H1 (cell line): ENCODE data around the gene ROBO4. TPM values are rescaled to one million over a fixed set of nuclear protein-coding genes. Genes with fewer than 3 reads are reported as not detected.

ENCODE experiments used
- CTCF ChIA-PET: fragments of 300-600 bp; sonication (Branson Sonifier 250); formaldehyde crosslinking; loops from one replicate; lab custom pipeline; 2021; ENCODE audit not compliant: partially characterized antibody; lab: Charles Lee
- POLR2A ChIA-PET: fragments of 300-600 bp; sonication (Branson Sonifier 250); formaldehyde crosslinking; loops from one replicate; lab custom pipeline; 2021; ENCODE audit warnings: inconsistent platforms; ENCODE audit not compliant: partially characterized antibody; lab: Charles Lee
- DNase-seq, 2 experiments: peaks; one replicate each; pipeline versions ENCODE4 v3.0.0 to v3.0.0-alpha.2; 2010 to 2022; ENCODE audit warnings: low spot score in 2 of 2, low read depth in 1 of 2, mixed read lengths in 1 of 2
- FAIRE-seq: peaks from 2 replicates; lab custom pipeline; 2011; peaks lifted over from hg19 to GRCh38; lab: Jason Lieb, UNC
- H2AFZ ChIP-seq: 2 replicates; pipeline ENCODE4 v1.8.1; 2012; ENCODE audit warnings: low read length, inconsistent platforms
- H2AK5ac ChIP-seq: 2 replicates; pipeline ENCODE4 v1.6.1; 2013; ENCODE audit warnings: low read depth, low read length
- H2BK120ac ChIP-seq: replicated peaks from 2 replicates; pipeline ENCODE3; 2013; ENCODE audit warnings: low read depth, low read length, inconsistent platforms
- H2BK12ac ChIP-seq: 2 replicates; pipeline ENCODE4 v1.6.1; 2013; ENCODE audit warnings: low read depth, low read length
- H2BK15ac ChIP-seq: 2 replicates; pipeline ENCODE4 v1.6.1; 2013; ENCODE audit warnings: low read length
- H2BK20ac ChIP-seq: 2 replicates; pipeline ENCODE4 v1.6.1; 2013; ENCODE audit warnings: low read length
- H2BK5ac ChIP-seq: 2 replicates; pipeline ENCODE4 v1.6.1; 2013; ENCODE audit warnings: low read depth, low read length
- H3K14ac ChIP-seq: 2 replicates; pipeline ENCODE4 v1.6.1; 2013; ENCODE audit warnings: inconsistent platforms; ENCODE audit not compliant: insufficient read length
- H3K18ac ChIP-seq: 2 replicates; pipeline ENCODE4 v1.6.1; 2013; ENCODE audit warnings: low read length; ENCODE audit errors: extremely low read depth
- H3K23ac ChIP-seq: 2 replicates; pipeline ENCODE4 v1.6.1; 2013; ENCODE audit warnings: inconsistent platforms; ENCODE audit not compliant: insufficient read length
- H3K23me2 ChIP-seq: 2 replicates; pipeline ENCODE4 v1.6.1; 2013; ENCODE audit warnings: low read depth, low read length
- H3K27ac ChIP-seq: 2 replicates; pipeline ENCODE4 v1.6.1; 2011; ENCODE audit warnings: low read depth, low read length, inconsistent platforms
- H3K27me3 ChIP-seq, 4 experiments: replicated peaks in 1 of 4; 1 replicate in 1 of 4; 2 replicates in 3 of 4; pipeline versions ENCODE4 v1.6.1 to v1.8.1; 2011 to 2013; ENCODE audit warnings: low read length in 3 of 4, mild to moderate bottlenecking in 3 of 4, inconsistent platforms in 2 of 4, mixed read lengths in 2 of 4, moderate library complexity in 1 of 4; ENCODE audit not compliant: control insufficient read depth in 3 of 4, insufficient read depth in 3 of 4; ENCODE audit errors: extremely low read depth in 1 of 4
- H3K36me3 ChIP-seq, 4 experiments: 2 replicates each; pipeline versions ENCODE4 v1.6.1 to v1.8.1; 2011 to 2013; ENCODE audit warnings: mild to moderate bottlenecking in 4 of 4, low read length in 3 of 4, moderate library complexity in 2 of 4, control low read depth in 1 of 4, inconsistent platforms in 1 of 4; ENCODE audit not compliant: insufficient read depth in 4 of 4, control insufficient read depth in 2 of 4
- H3K4ac ChIP-seq: replicated peaks from 2 replicates; pipeline ENCODE3; 2013; ENCODE audit warnings: low read length, low read depth, mixed read lengths, inconsistent platforms; ENCODE audit not compliant: insufficient read length
- H3K4me1 ChIP-seq, 4 experiments: replicated peaks in 1 of 4; 1 replicate in 1 of 4; 2 replicates in 3 of 4; pipeline versions ENCODE4 v1.6.1 to v1.8.1; 2011 to 2013; ENCODE audit warnings: low read length in 3 of 4, inconsistent platforms in 2 of 4, mixed read lengths in 1 of 4; ENCODE audit not compliant: insufficient read depth in 4 of 4, control insufficient read depth in 3 of 4
- H3K4me2 ChIP-seq, 2 experiments: 2 replicates each; pipeline versions ENCODE4 v1.6.1 to v1.8.1; 2011 to 2013; ENCODE audit warnings: low read depth in 2 of 2, low read length in 2 of 2, control low read depth in 1 of 2, inconsistent platforms in 1 of 2, mild to moderate bottlenecking in 1 of 2; ENCODE audit not compliant: insufficient read depth in 1 of 2
- H3K4me3 ChIP-seq, 4 experiments: fragments of 200-600, 300-600 bp in 1 of 4; sonication (generic), shearing (Covaris generic), sonication (Bioruptor Twin) in 1 of 4; 2 replicates each; pipeline versions ENCODE4 v1.5.1 to v1.8.1; 2011 to 2016; ENCODE audit warnings: low read length in 4 of 4, low read depth in 3 of 4, control low read depth in 2 of 4, inconsistent platforms in 2 of 4, mild to moderate bottlenecking in 2 of 4, mixed read lengths in 1 of 4, moderate library complexity in 1 of 4; ENCODE audit not compliant: insufficient read depth in 2 of 4; ENCODE audit errors: extremely low read depth in 1 of 4
- H3K56ac ChIP-seq: replicated peaks from 2 replicates; pipeline ENCODE3; 2013; ENCODE audit warnings: low read depth, mild to moderate bottlenecking, mixed read lengths, low read length, inconsistent platforms; ENCODE audit not compliant: insufficient read length
- H3K79me1 ChIP-seq: 2 replicates; pipeline ENCODE4 v1.6.1; 2013; ENCODE audit warnings: low read depth, low read length, control low read depth
- H3K79me2 ChIP-seq, 2 experiments: 2 replicates each; pipeline versions ENCODE4 v1.6.1 to v1.8.1; 2012 to 2013; ENCODE audit warnings: low read length in 2 of 2, mild to moderate bottlenecking in 2 of 2, inconsistent platforms in 1 of 2; ENCODE audit not compliant: insufficient read depth in 2 of 2, control insufficient read depth in 1 of 2
- H3K9ac ChIP-seq, 4 experiments: replicated peaks in 1 of 4; 1 replicate in 1 of 4; 2 replicates in 3 of 4; pipeline versions ENCODE4 v1.6.1 to v1.8.1; 2011 to 2013; ENCODE audit warnings: low read depth in 3 of 4, low read length in 3 of 4, control low read depth in 2 of 4, mild to moderate bottlenecking in 2 of 4, moderate library complexity in 2 of 4, inconsistent platforms in 1 of 4; ENCODE audit errors: extremely low read depth in 1 of 4
- H3K9me3 ChIP-seq, 2 experiments: 2 replicates each; pipeline versions ENCODE4 v1.6.1 to v1.8.1; 2012 to 2013; ENCODE audit warnings: mild to moderate bottlenecking in 2 of 2, moderate library complexity in 2 of 2, control low read depth in 1 of 2, inconsistent platforms in 1 of 2, low read depth in 1 of 2, low read length in 1 of 2, mixed read lengths in 1 of 2; ENCODE audit not compliant: insufficient read depth in 2 of 2
- H4K20me1 ChIP-seq, 2 experiments: replicated peaks in 1 of 2; 2 replicates each; pipeline versions ENCODE3 to v1.8.1; 2011 to 2013; ENCODE audit warnings: inconsistent platforms in 2 of 2, low read length in 2 of 2, mild to moderate bottlenecking in 1 of 2; ENCODE audit not compliant: insufficient read depth in 2 of 2, control insufficient read depth in 1 of 2
- H4K5ac ChIP-seq: 2 replicates; pipeline ENCODE4 v1.6.1; 2013; ENCODE audit warnings: low read length, low read depth, mixed read lengths, inconsistent platforms; ENCODE audit not compliant: insufficient read length
- H4K8ac ChIP-seq: 2 replicates; pipeline ENCODE4 v1.8.0; 2013; ENCODE audit warnings: mild to moderate bottlenecking, moderate library complexity, low read length, inconsistent platforms; ENCODE audit not compliant: insufficient read depth; ENCODE audit errors: extremely low read depth
- H4K91ac ChIP-seq: replicated peaks from 2 replicates; pipeline ENCODE3; 2013; ENCODE audit warnings: low read length, mixed read lengths, inconsistent platforms; ENCODE audit not compliant: insufficient read length
- GABPA ChIP-seq: IDR thresholded peaks from 2 replicates; pipeline ENCODE4 v1.6.1; 2011; ENCODE audit warnings: mild to moderate bottlenecking, low read length, moderate library complexity, borderline replicate concordance; ENCODE audit not compliant: insufficient read depth
- JUND ChIP-seq: IDR thresholded peaks from 2 replicates; pipeline ENCODE4 v1.6.1; 2011; ENCODE audit warnings: mild to moderate bottlenecking, improper control_type of control experiment, low read length
- KDM4A ChIP-seq: IDR thresholded peaks from one replicate; pipeline ENCODE4 v1.7.1; 2012; ENCODE audit warnings: low read depth, mild to moderate bottlenecking, moderate library complexity, low read length, inconsistent platforms; ENCODE audit not compliant: severe bottlenecking
- NANOG ChIP-seq: IDR thresholded peaks from 2 replicates; pipeline ENCODE4 v1.6.1; 2011; ENCODE audit warnings: low read length, low read depth, mild to moderate bottlenecking, inconsistent platforms; ENCODE audit not compliant: insufficient read depth, poor library complexity, severe bottlenecking
- PHF8 ChIP-seq: fragments of 200-600 bp; sonication (generic); conservative IDR thresholded peaks from 2 replicates; pipeline ENCODE4 v1.7.1; 2012; ENCODE audit warnings: low read depth, mild to moderate bottlenecking, inconsistent platforms, low read length, moderate library complexity
- TCF12 ChIP-seq: IDR thresholded peaks from 2 replicates; pipeline ENCODE4 v1.6.1; 2011; ENCODE audit warnings: low read depth, mild to moderate bottlenecking, low read length
- TEAD4 ChIP-seq: IDR thresholded peaks from 2 replicates; pipeline ENCODE4 v1.6.1; 2012; ENCODE audit warnings: low read depth, low read length, inconsistent platforms, mixed read lengths
- USF2 ChIP-seq: IDR thresholded peaks from 2 replicates; pipeline ENCODE4 v1.6.1; 2011; ENCODE audit warnings: low read length, improper control_type of control experiment
- WGBS, 2 experiments: shearing (Covaris generic) in 1 of 2; methylation state at CpG; one replicate each; pipeline versions ENCODE4 v1.1.6 to v1.1.7; 2013 to 2015; ENCODE audit warnings: low lambda C conversion rate in 2 of 2, mixed read lengths in 2 of 2, inconsistent platforms in 1 of 2, low coverage in 1 of 2, missing lambda C conversion rate in 1 of 2; ENCODE audit not compliant: insufficient replicate concordance in 2 of 2, insufficient coverage in 1 of 2, insufficient read length in 1 of 2; ENCODE audit errors: extremely low coverage in 1 of 2, missing lambda C conversion rate in 1 of 2; 5-methylcytosine and 5-hydroxymethylcytosine counted together
- polyA plus RNA-seq, 7 experiments: library from polyadenylated mRNA; depleted of rRNA in 3 of 7; stranded (reverse) in 5 of 7; unstranded in 2 of 7; fragments of >200 nt in 5 of 7; fragments of 200-250 nt in 2 of 7; gene quantifications; 1 replicate in 5 of 7; 2 replicates in 1 of 7; 4 replicates in 1 of 7; pipeline versions ENCODE4 v1.2.1 to v1.2.3, GENCODE V29; 2011 to 2013; ENCODE audit warnings: missing spikeins in 2 of 7, mixed read lengths in 2 of 7
- total RNA-seq: library from RNA; stranded (reverse); fragmentation: NEBNext Ultra II Directional; extraction: Animal tissue kit (Norgen Biotek cat#: 25700); gene quantifications from 2 replicates; pipeline ENCODE4 v1.2.1, GENCODE V29; 2021

The ROBO4 gene
- total and polyA plus RNA-seq, 2 of the 8 experiments (the other 6 are each of a cell fraction or from before 2014, with no cell fraction given) = 0.03 TPM; not detected in 1

- Histone ChIP-seq H3K79me1 (no peaks in the 10 kb centered on the region), H2BK12ac (no peak overlapping the region), H3K56ac (no peak overlapping the region), H2BK15ac (no peak overlapping the region), H3K4ac (no peak overlapping the region), H2BK20ac (no peak overlapping the region), H3K9me3 (no peaks in the 10 kb centered on the region), H2AFZ (no peak overlapping the region), H3K14ac (no peak overlapping the region), H2AK5ac (no peak overlapping the region), H4K5ac (no peak overlapping the region), H2BK5ac (no peak overlapping the region), H3K79me2 (no peaks in the 10 kb centered on the region), H3K4me2 (no peak overlapping the region), H3K4me3 (no peak overlapping the region), H3K18ac (no peak overlapping the region), H3K27me3 (0 out of 7 replicates have a peak, but pooled peaks cover 0 to 3% (median 0%) of the 10 kb centered on the region in 4 experiments), H3K23me2 (no peaks in the 10 kb centered on the region), H3K9ac (no peak overlapping the region), H3K36me3 (no peaks in the 10 kb centered on the region), H3K27ac (no peak overlapping the region), H2BK120ac (no peak overlapping the region), H4K91ac (no peak overlapping the region), H4K20me1 (no peaks in the 10 kb centered on the region), H3K4me1 (peaks cover 0 to 3% (median 0%) of the 10 kb centered on the region in 4 experiments; a peak in 1 of 7 replicates), H4K8ac (no peak overlapping the region), H3K23ac (no peak overlapping the region)
- 94% methylated on average over 1 of the region's 1 CpG; no CpG with 5 or more reads in 1 of the 2 experiments for WGBS, 2 experiments
- POLR2A ChIA-PET = no interaction called here
- no peak for DNase-seq
- CTCF ChIA-PET = interaction anchor here (0.6 to 1.2 kb wide), 2 partner anchors 155 to 293 kb away, joined by 3 read pairs; no protein-coding TSS in a partner anchor
- TF ChIP-seq PHF8 (no peak), TCF12 (no peak), TEAD4 (no peak), KDM4A (no peak), USF2 (no peak), NANOG (no peak), JUND (no peak), GABPA (no peak)
- no peak for FAIRE-seq
Measured at GRCh38 chr11:124943741-124944140, 46.1 kb upstream of the ROBO4 start.
